Stimulated activated CD8-positive, alpha-beta memory T cell treated with anti-CD3 and anti-CD28 coated beads, Interleukin-2, amount 100 ng/mL, for 48 hours (primary cell): ENCODE measurements around the gene C2CD4D.

ENCODE experiments used
- DNase-seq, 2 donors: peaks; one replicate each; pipeline ENCODE4 v3.0.0-alpha.2; 2020; ENCODE audit warnings: low read depth in 2 of 2

Gene C2CD4D

DNA sequence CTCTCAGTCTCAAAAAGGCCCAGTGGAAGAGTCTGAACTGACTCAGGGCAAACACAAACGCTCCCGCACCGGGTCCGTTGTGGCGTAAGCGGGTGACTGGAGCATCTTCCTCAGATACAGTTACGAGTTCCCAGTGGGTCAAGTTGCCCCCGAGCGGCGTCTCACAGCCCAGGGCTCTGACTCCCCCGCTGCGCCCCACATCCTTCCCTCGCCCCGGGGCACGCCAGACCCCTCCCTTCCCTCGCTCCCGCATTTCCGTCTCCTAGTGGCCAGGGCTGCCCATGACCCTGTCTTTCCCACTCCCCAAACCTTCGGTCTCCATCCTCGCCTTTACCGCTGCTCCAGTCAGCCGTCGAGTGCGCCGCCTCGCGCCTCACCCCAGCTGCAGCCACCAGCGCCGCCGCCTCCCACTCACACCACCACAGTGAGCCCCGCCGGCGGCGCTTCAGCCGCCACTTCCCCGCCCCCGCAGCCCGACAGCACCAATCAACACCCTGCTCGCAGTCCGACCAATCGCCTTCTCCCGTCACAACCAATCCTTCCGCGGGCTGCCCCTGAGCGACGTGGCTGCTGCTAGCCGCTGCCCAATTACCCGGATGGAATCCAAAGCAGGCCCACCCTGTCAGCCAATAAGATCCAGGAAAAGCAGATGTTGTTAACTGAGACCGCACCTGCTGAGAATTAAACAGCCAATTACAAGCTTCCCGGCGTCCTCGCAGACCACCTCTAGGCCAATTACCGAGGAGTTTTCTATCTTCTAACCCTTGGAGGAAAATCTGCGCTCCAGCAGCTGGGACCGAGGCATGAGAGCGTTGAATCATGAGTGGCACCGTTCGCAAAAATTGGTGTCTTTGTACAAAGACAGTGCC lies 49.3 kb downstream of the C2CD4D start, which contains the start of gene TDRKH:
TDRKH (minus strand) TSS at position 430 of the 869 bp plus-strand sequence. CDS start 7,478 bp downstream, outside the sequence.
- DNase-seq = peak; percentile 98
